GM19372 (cell line): Measurements from ENCODE around the gene DUOX2.

ENCODE experiments used
- ATAC-seq: cut with Tn5 transposase; IDR thresholded peaks from one replicate; pipeline ENCODE4 v1.9.1; 2021; ENCODE audit warnings: mild to moderate bottlenecking, low read depth, moderate library complexity; ENCODE audit not compliant: unreplicated experiment

Gene DUOX2

GRCh38 chr15:45114076-45114750 lies at the start of gene DUOX2, which contains the start of gene DUOXA2:
Gene DUOX2 (minus strand): TSS chr15:45114172. CDS start chr15:45113411, 761 bp downstream.
Gene DUOXA2 (plus strand): TSS chr15:45114326. CDS start chr15:45114606, 280 bp downstream.
- no peak for ATAC-seq

DNA sequence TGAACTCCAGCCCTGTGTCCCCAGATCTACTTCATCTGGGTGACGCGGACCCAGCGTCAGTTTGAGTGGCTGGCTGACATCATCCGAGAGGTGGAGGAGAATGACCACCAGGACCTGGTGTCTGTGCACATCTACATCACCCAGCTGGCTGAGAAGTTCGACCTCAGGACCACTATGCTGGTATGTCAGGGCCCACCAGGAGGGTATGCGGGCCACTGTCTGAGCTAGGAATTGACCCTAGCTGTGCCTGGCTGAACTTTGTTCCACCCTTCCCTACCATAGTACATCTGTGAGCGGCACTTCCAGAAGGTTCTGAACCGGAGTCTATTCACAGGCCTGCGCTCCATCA lies 49.5 kb upstream of the DUOX2 start:
- ATAC-seq = no peak

GRCh38 chr15:45162771-45163507 lies 49.0 kb upstream of the DUOX2 start:
- no peak for ATAC-seq

DNA sequence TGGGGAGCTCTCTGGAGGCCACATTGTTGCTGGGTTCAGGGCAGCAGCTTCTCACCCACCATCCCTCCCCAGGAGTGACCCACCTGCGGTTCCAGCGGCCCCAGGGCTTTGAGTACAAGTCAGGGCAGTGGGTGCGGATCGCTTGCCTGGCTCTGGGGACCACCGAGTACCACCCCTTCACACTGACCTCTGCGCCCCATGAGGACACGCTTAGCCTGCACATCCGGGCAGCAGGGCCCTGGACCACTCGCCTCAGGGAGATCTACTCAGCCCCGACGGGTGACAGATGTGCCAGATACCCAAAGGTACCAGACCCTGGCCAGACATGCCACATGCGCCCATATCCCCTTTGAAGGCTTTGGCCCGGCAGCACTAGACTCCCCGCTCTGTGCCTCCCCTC lies 47.7 kb upstream of the DUOX2 start:
- no peak for ATAC-seq

- ATAC-seq = no peak
Measured at GRCh38 chr15:45157974-45158373, 44.0 kb upstream of the DUOX2 start.

- ATAC-seq = no peak
Measured at GRCh38 chr15:45156744-45157455, 42.9 kb upstream of the DUOX2 start.

- no peak for ATAC-seq
Measured at GRCh38 chr15:45155739-45156138, 41.8 kb upstream of the DUOX2 start.

- ATAC-seq = no peak
Measured at GRCh38 chr15:45151998-45152828, 38.2 kb upstream of the DUOX2 start.

DNA sequence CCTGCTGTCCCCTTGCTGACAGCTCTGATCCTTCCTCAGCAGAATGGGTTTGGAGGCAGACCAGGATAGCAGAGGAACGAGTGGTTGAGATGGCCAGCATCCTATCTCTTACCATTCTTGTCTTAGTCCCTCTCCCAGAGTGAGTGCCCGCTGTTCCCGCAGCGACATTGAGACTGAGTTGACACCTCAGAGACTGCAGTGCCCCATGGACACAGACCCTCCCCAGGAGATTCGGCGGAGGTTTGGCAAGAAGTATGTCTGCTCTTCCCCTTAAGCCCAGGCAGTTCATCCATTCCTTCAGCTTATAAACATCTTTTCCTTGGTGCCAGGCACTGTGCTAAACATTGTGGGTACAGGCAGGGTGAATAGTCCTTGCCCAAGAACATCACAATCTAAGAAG lies 37.0 kb upstream of the DUOX2 start:
- ATAC-seq = no peak

DNA sequence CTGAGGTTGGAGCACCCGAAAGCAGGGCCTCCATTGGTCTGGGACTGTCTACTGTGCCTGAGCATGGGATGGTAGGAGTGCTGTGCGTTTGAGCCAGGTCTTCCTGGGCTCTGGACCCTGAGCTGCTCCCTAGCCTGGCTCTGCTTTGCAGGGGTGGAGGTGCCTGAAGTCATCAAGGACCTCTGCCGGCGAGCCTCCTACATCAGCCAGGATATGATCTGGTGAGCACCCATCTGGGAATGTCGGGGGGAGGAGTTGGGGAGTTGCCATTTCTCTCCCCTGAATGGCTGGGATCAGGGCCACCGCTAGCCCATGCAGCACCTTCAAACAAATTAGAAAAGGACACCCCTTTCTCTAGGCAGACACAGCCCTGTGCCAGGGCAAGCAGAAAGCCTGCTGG lies 36.5 kb upstream of the DUOX2 start:
- no peak for ATAC-seq

DNA sequence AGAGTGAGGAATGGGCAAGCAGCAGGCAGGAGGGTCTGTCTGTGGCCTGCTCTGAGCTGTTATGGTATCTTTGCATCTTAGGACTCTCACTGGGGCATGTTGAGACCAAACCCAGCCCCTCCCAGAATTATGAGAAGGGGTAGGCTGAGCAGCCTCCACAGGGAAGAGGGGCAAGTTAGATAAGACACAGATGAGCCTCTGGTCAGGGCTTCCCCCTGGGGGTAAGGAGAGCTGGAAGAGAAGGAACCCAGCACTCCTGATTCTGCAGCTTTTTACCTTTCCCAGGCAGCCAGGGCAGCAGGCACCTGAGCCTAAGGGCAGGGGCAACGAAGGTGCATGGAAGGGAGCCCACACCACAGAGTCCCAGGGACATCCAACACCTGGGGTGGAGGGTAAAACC lies 35.1 kb upstream of the DUOX2 start:
- ATAC-seq = no peak

DNA sequence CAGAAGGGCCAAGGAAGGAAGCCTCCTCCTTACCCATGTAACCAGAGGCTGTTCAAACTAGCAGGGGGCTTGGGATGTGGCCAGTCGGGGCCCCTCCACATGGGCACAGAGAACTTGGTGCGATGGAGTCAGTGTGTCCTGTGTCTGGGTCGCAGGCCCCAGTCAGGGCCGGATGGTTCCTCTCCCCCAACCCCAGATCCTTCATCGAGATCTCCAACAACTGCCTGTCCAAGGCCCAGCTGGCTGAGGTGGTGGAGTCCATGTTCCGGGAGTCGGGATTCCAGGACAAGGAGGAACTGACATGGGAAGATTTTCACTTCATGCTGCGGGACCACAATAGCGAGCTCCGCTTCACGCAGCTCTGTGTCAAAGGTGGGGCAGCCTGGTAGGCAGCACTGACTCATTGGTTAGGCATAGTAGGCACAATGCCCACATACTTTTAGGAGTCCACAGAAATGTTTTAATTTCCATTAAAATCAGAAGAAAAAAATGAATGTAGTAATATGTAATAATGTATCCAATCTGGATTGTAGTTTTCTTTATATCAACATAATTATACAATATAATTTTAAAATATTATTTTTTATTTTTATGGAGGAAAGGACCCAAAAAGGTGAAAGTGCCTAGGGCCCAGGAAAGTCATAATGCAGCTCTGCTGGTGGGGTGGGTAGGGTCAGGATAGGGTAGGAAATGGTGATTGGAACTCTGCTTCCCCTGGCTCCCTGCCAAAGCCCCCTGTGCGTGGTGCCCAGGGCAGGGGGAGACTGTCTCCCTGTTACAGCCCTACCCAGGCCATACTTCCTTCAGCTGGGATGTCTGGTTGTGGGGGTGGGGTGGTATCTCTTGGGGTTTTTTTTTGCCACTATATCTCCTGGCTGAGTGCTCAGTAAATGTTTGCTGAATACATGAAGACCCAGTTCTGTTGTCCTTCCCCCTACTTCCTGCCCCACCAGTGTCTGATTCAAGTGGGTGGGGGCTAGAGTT lies 34.4 kb upstream of the DUOX2 start:
- ATAC-seq = no peak

DNA sequence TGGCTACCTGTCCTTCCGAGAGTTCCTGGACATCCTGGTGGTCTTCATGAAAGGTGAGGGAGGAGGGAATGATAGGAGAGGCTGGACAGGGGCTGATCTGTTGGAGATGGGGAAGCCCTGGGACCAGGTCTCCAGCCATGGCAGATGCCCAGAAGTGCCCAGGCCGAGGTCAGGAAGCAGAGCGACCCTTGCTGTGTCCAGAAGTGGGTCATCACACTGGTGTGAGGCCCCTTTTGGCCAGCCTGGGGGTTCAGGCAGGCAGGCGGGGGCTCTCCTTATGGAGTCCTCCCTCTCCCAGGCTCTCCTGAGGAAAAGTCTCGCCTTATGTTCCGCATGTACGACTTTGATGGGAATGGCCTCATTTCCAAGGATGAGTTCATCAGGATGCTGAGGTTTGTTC lies 33.6 kb upstream of the DUOX2 start:
- ATAC-seq = no peak

DNA sequence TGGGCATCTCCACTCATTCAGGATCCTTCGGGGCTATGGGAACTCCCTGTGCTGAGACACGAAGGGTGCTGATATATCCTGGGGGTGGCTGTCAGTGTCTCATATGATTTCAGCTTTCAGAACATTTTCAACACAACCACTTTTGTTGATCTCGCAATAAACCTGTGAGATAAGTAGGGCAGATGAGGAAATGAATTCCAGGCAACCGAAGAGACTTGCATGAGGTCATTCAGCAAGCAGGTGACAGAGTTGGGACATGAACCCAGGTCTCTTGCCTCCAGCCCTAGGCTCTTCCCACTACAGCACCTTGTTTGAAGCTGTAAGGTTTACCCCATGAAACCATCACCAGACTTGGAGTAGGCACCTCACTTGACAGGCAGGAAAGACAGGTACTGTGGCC lies 32.4 kb upstream of the DUOX2 start:
- no peak for ATAC-seq

- no peak for ATAC-seq
Measured at GRCh38 chr15:45144775-45145174, 30.8 kb upstream of the DUOX2 start.

- no peak for ATAC-seq
Measured at GRCh38 chr15:45143946-45144345, 30.0 kb upstream of the DUOX2 start.

DNA sequence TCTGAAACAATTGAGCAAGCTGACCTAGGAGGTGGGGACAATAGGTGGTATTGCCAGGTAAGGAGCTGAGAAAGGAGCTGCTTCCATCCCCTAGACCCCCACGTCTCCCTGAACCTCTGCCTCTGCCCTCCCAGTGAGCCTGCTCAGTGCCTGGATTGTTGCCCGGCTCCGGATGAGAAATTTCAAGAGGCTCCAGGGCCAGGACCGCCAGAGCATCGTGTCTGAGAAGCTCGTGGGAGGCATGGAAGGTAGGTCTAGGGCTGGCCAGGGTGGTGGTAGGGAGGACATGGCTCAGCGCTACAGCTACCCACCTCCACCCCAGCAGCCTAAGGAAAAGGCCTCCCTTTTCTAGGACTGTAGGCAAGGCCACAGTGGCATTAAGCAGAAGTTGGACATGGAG lies 29.1 kb upstream of the DUOX2 start:
- ATAC-seq = no peak

DNA sequence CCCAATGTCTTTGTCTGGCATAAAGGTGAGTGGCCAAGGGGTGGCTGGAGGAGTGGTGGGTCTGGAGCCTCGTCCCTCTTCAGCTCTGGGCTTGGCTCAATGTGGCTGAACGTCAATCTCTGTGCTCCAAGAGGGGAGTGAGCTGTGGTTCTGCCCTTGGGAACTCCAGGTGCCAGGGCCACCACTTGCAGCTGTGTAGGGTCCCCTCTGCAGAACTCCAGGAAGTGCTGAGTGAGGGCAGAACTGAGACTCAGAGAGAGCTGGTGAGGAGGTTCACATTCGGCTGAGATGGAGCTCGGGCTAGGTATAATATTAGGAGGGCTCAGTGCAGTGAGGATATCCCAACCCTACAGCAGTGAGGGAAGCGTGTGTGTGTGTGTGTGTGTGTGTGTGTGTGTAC lies 27.4 kb upstream of the DUOX2 start:
- ATAC-seq = no peak

DNA sequence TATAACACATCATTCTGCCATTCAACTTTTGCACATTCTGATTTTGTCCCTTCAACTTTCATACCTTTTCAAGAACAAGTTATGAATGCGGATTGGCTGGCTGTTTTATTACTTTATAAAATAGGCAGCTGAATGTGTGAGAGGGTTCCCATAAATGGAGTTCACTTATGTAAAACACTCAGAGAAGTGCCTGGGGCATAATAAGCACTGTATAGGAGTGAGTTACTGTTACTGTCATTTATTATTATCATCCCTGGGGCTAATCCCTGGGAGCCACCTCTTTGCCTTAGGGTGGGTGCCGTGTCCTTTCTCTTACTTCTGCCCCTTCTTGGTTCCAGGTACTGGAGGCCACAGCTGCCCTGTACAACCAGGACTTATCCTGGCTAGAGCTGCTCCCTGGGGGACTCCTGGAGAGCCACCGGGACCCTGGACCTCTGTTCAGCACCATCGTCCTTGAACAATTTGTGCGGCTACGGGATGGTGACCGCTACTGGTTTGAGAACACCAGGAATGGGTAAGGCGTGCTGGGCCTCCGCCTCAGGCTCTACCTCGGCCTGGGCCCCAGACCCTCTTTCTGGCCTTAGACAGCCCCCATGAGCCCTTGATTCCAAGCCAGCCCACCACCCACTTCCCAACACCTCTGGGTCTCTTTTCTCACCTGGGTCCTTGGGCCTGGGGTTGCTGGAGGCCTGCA lies 26.7 kb upstream of the DUOX2 start:
- no peak for ATAC-seq
